ENCODE data around the gene NOC2L.

The NOC2L gene

DNA sequence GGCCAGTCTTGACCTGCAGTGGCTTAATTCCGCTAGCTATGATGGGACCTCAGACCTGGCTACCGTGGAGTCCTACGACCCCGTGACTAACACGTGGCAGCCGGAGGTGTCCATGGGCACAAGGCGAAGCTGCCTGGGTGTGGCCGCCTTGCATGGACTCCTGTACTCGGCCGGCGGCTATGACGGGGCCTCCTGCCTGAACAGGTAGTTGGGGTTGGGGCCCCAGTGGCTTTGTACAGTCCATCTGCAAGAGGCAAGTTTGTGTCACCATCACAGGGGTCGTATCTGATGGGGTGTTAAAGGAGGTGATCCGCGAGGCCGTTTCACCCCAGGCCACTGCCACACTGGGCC lies 4.2 kb upstream of the NOC2L start:
- Histone ChIP-seq H3K4me3 (ENCODE audit: low read depth, low read length) (no peak overlapping the region), H3K27ac (no peak overlapping the region), H3K27me3 (replicated peaks) (no peaks in the 10 kb centered on the region), H3K36me3 (replicated peaks) (peaks cover 16% of the 10 kb centered on the region)
- in situ Hi-C loops (cut with HindIII; ENCODE audit: low pct_ligation_motif_present, low sequenced_read_pairs), result no loop called here
- no peak for DNase-seq
- no peak for TF ChIP-seq CTCF (IDR thresholded peaks at IDR 0.05; ENCODE audit: low read depth, low read length, missing control alignments)

GRCh38 chr1:962381-963300 lies 3.6 kb upstream of the NOC2L start:
- no peak for DNase-seq
- peaks cover 16% of the 10 kb centered on the region for H3K36me3 ChIP-seq (replicated peaks)
- H3K27me3 ChIP-seq (replicated peaks), result no peaks in the 10 kb centered on the region
- TF ChIP-seq CTCF (IDR thresholded peaks at IDR 0.05; ENCODE audit: low read depth, low read length, missing control alignments), result no peak
- H3K4me3 ChIP-seq (ENCODE audit: low read depth, low read length), result no peak overlapping the region
- in situ Hi-C loops (cut with HindIII; ENCODE audit: low pct_ligation_motif_present, low sequenced_read_pairs), result no loop called here
- no peak overlapping the region for H3K27ac ChIP-seq

- no peak overlapping the region for H3K27ac ChIP-seq
- peak overlapping the region; percentile 56 for H3K4me3 ChIP-seq (ENCODE audit: low read depth, low read length)
- TF ChIP-seq CTCF (IDR thresholded peaks at IDR 0.05; ENCODE audit: low read depth, low read length, missing control alignments), result no peak
- H3K27me3 ChIP-seq (replicated peaks), result no peaks in the 10 kb centered on the region
- in situ Hi-C loops (cut with HindIII; ENCODE audit: low pct_ligation_motif_present, low sequenced_read_pairs), result no loop called here
- DNase-seq, result no peak
- peaks cover 23% of the 10 kb centered on the region for H3K36me3 ChIP-seq (replicated peaks)
Observed at GRCh38 chr1:961132-961669, 2.1 kb upstream of the NOC2L start.

GRCh38 chr1:960363-961131 lies 1.5 kb upstream of the NOC2L start, which contains the start of gene KLHL17:
TSS of gene KLHL17 (plus strand) at chr1:960584. CDS start at chr1:960694, 110 bp downstream.
- DNase-seq, result peak; percentile 62

More at GRCh38 chr1:960363-961131, 1.5 kb upstream of the NOC2L start, which contains the start of gene KLHL17:
- peak within 1 kb of the TSS; percentile 56 for H3K4me3 ChIP-seq (ENCODE audit: low read depth, low read length)
- in situ Hi-C loops (cut with HindIII; ENCODE audit: low pct_ligation_motif_present, low sequenced_read_pairs), result no loop called here
- H3K36me3 ChIP-seq (replicated peaks), result peaks cover 28% of the 10 kb centered on the region
- no peaks in the 10 kb centered on the region for H3K27me3 ChIP-seq (replicated peaks)
- H3K27ac ChIP-seq, result no peak within 1 kb of the TSS
- no peak for TF ChIP-seq CTCF (IDR thresholded peaks at IDR 0.05; ENCODE audit: low read depth, low read length, missing control alignments)

All from brain microvascular endothelial cell (primary cell).